DND-41 (cell line): ENCODE measurements around the gene GRPEL1.

ENCODE experiments used
- CTCF ChIP-seq: IDR thresholded peaks from 2 replicates; pipeline ENCODE4 v1.5.1; 2012; ENCODE audit warnings: borderline replicate concordance, low read length, moderate library complexity, mild to moderate bottlenecking; ENCODE audit not compliant: poor library complexity, severe bottlenecking; ENCODE audit errors: extremely low read depth
- EZH2 ChIP-seq: IDR thresholded peaks from 3 replicates; pipeline ENCODE4 v1.6.1; 2012; ENCODE audit warnings: borderline replicate concordance, low read depth, mild to moderate bottlenecking, moderate library complexity, low read length, inconsistent platforms; ENCODE audit not compliant: severe bottlenecking

- no peak for TF ChIP-seq EZH2
- TF ChIP-seq CTCF, result no peak
These were observed 41.3 kb upstream of the GRPEL1 start for GRCh38 chr4:7109169-7109568.
